ENCODE data around the gene NRCAM.
"Not testable (repeated sequence)": the region's sequence is repeated elsewhere in the genome, so short reads cannot be mapped to it uniquely, and the experiment has no call there.

The NRCAM gene

DNA sequence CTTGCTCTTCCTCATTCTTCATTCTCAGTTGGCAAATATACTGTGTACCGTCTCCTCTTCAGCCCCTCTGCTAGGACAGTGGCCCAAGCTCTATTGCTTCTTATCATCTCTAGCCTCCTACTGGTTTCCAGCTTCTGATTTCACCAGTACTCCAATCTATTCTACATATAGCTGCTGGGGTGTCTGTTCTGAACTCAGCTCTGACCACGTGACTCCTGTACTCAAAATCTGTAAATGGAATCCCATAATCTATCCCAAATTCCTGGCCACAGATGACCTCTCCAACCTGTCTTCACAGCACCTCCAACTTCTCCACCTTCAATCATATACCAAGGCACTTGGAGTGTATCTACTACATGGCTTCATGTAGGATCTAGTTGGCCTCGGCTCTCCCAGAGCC is 152.9 kb downstream of the NRCAM start:
- DNase-seq: no peak

DNA sequence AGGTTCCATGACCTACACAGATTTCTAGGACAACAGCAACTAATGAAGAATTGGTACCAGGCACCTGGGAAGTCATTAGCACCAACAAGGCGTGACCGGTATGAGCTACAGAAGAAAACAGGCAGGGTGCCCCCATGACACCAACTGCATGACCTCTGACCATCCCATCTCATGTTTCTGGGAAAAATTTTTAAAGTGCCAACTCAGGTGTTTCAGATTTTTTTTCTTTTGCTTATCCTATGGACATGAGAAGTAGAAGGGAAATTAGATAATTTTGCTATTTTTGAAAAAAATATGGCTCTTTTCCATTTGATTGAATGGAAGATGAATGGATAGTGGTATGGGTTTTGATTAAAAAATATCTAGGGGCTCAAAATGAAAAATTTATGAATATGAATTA is 154.8 kb downstream of the NRCAM start:
- DNase-seq: no peak

DNA sequence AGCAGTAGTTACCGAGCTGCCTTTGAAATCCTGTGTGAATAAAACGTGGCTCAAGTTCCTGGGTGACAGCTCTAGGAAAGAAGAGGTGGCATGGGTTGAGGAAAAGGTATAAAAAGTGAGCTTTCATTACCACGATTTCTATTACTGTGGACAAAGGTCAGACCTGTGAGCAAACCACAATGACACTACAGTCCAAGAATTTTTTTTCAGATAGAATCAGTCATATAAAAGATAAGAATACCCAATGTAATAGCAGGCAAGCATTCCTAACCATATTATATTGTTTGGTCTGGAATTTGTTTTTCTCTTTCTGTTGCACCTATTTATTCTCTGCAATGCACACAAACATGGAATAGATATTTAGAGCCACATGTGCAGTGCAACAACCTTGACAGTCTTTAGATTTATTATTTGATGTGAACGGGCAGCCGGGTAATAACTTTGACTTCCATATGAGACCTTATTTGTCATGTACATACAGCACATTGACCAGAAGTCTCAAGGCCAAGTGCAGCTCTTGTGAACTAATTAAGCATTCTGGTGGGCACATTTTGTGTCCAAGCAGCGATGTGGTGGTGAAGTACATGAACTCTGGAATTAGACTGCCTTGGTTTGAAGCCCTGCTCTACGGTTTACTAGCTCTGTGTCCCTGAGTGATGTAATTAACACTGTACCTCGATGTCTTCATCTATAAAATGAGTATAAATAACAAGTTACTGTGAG is 156.8 kb downstream of the NRCAM start:
- no peak for DNase-seq

DNA sequence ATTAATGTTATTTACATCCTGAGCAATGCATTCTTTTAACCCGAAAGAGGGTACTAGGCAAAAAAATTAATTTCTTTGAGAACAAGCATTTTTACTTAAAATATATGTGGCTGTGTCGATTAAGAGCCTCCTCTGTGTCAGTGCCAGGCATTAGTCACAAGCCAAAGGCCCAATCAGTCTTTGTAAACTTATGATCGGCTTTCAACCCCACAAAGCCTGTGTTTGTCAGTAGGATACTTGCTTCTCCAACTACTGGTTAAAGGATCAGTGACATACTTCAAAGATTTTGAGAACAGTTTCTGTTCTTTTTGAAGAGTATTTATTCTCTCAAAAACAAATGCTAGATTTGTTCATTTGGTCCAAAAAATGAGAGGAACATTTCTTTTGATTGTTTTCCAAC is 159.3 kb downstream of the NRCAM start:
- no peak for DNase-seq

DNA sequence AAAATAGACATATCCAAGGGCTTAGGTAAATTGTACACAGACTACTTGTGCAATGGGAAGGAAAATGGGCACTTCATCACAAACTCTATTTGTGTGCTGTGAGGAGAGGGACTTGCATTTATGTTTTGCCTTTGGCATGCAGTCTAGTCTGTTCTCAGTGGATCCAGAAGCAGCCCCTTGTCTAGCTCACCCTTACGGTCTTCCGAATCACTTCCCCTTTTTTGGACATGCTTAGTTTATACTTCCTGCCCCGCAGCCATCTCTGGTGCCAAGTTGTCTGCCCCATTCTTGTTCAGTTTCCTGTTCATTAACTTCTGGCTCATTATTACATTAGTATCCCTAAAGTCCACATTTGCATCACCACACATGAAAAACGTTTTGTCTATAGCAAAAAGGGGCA is 161.6 kb downstream of the NRCAM start:
- DNase-seq: no peak

DNA sequence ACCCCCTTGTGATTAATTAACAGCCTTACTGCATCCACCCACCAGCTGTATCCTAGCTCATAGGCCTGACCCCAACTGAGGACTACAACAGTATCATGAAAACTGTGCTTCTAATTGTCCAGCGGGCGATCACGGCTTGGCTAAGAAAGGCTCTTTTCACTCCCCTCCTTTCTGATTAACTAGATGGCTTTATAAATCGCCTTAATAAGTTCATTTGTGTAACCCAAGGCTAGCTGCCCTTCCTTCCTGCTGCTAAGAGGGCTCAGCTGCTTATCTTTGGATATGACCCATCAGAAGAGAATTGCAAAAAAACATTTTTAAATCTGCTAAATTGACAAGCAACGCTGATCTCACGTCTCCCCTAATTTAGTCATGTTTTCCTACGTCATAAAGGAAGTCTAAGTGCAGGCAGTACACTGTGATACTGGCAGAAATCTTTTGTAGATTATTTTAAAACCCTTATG is 163.1 kb downstream of the NRCAM start:
- no peak for DNase-seq

DNA sequence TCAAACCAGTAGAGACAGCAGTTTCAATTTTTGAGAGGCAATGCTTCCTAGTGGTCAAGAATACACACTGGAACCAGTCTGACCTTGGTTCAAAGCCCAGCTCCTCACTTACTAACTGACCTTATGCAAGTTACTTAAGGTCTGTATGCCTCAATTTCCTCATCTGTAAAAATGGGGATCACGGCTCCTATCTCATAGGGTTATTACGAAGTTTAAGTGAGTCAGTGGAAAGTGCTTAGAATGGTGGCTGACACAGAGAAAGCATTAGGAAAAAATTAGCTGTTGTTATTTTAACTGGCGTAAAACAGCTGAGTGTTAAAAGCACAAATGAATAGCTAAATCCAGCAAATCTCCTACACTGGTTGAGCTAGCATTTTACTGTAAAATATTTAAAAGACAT is 163.7 kb downstream of the NRCAM start:
- no peak for DNase-seq

DNA sequence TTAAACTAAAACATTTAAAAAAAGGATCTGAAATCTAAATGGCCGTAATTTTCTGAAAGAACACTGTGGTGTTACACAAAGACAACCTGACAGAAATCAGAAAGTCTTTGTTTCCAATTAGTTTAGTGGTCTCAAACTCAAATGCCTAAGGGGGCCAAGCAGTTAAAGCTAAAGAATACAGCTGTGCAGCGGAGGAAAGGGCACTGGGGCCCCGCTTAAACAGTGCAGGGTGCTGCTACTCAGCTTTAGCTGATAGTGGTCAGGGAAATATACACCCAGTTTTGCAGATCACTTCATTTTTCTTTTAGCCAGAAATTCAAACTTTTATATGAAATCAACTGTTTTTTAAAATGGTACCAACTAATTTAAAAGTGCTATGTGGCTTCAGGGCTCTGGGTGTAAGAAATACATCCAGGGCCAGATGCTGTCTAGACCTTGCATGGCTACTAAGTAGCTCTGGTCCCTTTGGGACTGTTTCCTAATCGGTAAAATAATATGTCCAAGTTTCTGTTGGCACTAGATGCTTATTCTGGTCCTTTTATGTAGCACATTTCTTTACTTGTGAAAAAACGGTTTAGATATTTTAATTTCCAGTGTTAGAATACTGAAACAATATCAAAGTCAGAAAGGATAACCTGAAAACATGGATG is 164.3 kb downstream of the NRCAM start:
- no peak for DNase-seq

DNA sequence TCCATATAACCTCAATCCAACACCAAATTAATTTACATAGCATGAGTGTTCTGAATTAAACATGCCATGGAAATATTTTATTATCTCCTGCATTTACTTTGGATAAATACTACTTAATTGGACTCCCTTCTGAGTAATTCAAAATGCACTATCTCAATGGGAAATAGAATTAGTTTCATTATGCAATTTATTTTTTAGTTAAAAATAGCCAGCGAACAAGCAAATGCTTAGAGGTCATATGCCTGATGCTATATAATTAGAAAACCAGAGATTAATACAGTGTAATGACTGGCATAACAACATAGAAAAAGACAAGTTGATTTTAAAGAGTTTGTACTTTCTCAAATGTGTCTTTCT is 165.1 kb downstream of the NRCAM start:
- no peak for DNase-seq

DNA sequence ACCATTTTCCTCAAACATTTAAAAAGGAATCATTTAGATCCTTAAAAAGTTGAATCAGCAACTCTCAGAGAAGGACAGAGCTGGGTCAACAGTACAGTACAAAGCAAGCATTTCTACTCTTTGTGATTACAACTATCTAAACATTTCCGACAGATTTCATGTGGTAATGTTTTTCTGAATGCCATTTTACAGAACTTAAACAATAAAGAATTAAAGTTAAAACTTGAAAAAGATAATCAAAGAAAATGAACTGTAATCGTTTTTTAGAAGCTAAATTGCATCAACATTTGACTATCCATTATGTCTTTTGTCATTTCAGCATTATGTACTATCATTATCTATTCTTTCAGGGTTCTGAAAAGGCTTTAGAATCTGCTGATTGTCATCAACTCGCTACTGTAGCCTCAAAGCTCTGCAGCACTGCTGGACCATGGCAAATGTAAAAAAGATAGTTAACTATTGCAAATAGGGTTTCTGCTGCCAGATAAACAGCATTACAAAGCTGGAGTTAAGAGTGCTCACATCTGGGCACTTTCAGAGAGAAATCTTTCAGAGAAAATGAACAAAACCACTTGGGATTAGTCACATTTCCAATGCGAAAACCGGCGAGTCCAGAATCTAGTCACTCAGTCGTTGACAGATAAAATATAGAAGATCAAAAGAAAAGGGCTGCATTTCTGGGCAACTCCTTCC is 165.6 kb downstream of the NRCAM start:
- no peak for DNase-seq

DNA sequence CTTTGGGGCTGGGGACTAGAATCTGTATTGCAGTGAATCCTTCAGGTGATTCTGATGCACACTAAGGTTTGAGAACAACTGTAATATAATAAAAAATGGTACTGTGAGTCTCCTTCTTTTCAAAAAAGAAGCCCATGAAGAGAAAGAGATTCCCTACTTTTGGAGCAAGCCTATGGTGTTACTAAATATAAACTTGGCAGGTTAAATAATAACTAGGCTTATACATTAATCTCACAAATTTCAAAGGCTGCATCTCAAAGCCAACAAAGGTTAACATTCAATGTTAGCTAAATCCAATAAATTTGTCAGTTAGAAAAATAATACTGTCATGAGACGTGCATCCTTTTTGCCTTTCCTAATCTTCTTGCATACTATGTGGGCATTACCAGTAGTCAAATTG is 166.4 kb downstream of the NRCAM start:
- no peak for DNase-seq

DNA sequence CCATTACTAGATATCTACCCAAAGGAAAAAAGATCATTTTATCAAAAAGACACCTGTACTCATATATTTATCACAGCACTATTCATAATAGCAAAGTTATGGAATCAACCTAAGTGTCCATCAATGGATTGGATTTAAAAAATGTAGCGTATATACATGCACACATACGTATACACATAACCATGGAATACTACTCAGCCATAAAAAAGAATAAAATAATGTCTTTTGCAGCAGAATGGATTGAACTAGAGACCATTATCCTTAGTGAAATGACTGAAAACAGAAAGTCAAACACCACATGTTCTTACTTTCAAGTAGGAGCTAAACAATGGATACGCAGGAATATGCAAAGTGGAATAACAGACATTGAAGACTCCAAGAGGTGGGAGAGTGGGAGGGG is 168.4 kb downstream of the NRCAM start:
- DNase-seq: no peak

DNA sequence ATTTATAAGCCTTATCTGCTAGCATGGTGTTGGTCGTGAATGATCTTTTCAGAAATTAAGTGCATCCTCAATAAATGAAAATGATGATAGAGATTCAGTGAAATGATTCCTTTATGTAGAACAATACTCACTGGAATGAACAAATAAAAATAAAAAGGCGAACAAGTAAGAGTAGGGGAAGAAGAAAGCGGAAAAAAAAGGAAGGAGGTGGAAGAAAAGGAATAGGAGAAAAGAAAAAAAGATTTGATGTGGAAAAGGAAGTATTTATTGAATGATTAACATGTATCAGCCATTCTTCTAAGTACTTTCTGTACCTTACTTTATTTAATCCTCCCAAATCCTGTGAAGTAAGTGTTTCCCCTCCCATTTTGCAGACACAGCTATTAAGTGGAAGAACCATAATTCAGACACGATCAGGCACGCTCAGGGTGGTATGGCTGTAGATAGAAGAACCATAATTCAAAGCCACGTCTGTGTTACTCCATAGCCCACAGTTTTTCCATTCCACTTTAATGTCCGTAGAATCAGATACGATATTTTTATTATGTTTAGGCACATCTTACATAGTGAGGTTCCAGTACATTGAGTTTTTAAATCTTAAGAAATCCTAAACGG is 169.8 kb downstream of the NRCAM start:
- no peak for DNase-seq

DNA sequence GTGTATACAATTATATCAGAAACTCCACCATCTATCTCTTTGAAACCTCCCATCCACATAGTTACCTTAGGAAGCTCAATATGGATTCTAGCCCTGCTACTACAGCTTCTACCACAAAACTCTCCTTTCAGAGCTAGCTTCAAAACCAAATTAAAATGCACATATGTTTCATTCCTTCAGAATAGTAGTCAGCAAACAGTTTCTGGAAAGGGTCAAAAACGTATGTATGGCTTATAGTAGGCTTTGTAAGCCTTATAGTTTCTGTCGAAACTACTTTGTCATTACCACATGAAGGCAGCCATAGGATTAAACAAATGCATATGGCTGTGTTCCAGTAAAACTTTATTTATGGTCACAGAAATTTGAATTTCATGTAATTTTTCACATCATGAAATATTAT is 170.5 kb downstream of the NRCAM start:
- no peak for DNase-seq

DNA sequence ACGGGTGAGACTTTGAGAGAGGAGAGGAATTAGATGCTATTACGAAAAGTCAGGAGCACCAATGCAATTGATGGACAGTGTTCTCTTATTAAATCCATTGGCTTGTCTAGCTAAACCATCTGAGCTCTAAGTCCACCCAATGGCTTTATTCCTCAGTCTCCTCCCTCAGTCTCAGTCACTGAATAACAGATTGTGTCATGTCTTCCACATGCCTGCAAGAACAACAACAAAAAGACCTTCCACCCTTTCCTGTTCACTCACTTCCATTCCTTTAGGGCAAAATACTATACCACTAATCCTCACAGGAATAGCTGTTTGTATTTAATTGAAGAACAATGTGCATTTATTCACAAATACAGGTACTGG is 171.2 kb downstream of the NRCAM start:
- no peak for DNase-seq

DNA sequence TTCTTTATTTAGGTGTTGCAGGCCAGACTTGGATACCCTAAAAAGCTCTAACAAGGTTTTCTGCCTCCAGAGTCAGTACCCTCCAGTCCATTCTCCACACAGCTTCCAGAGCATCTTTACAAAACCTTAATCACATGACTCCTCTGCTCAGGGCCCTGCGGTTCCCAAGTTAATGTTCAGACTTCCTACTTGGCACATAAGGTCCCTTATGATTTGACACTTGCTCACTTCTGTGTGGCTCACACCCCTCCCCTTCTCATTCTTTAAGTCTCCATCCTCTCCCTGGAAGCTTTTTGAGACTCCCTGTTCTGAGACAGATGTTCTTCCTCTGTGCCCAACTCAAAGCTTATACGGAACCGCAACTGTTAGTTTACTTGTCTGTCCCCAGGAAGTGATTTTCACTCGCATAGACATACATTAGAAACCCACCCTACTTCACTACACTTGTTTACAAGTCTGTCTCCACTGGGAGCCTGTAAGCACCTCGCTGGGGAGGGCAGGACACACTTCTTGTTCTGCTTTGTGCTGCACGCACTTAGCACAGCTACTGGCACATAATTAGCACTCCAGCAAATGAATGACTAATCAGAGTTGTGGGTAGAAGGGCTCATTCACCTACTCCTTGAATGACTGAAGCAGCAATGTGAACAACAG is 171.8 kb downstream of the NRCAM start:
- no peak for DNase-seq

DNA sequence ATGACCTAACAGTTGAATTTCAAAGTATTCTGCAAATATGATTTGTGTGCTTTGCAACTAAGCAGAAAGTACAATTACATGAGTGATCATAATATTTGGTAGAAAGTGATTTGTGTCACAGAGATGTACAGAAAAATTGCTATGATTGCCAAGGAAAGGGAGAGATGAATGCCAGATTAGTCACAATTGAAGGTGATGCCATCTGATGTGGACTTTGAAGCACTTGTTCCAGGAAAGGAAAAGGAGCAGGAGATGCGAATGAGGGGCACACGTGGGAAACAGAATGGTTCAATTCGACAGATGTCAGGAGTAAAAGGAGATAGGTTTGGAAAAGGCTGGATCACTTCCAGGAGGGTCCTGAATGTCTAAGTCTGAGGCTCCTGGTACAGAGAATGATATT is 173.0 kb downstream of the NRCAM start:
- DNase-seq: no peak

DNA sequence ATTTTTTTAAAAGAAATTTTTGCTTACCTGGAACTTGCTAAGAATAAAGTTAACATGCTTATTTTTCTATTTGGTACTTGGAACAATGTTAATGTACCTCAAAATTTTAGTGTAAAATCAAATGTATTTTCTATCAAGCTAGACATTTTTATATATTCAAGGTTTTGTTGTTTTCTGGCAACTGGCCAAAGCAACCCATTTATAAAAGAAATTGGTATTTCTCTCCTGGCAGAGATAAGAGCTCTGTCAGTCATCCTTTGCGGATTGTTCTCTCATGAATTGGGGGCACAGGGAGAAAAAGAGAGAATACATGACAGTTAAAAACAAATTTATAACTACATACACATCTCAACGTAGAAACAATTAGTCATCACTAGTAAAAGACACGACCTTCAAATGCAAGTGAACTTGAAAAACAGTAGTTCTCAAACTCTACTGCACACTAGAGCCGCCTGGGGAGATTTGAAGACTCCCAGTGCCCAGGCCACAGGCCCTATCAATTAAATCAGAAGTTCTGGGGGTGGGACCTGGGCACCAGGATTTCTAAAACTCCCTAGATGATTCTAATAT is 173.7 kb downstream of the NRCAM start:
- no peak for DNase-seq

DNA sequence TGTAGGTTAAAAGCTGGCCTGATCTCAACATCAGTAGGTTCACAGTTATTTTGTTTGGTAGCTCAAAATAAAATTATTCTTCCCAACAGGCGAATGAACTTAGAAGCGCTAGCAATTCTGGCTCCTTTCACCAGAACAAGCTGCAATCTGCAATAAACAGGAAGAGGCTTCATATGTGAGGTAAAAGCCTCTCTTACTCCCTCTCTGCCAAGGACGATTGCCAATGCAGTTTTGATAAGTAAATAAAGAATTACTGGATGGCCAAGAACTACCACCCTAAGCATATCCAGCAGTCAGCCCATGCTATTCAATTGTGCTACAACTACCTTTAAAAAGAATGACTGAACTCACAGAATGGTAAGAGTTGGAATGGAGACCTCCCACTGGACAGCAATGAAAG is 176.1 kb downstream of the NRCAM start:
- DNase-seq: no peak

DNA sequence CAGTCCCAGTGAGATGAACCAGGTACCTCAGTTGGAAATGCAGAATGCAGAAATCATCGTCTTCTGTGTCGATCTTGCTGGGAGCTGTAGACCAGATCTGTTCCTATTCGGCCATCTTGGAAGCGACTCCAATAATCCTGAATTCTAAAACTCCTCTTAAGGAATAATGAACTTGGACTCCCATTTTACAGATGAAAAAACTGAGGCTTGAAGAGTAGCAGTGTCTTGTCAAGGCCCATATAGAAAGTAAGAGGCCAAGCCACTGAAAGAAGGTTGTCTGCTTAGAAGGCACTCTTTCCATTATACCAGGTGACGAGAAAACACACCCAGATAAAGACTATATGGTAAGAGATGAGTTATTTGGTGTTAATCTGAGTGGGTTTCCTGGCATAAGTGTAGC is 177.5 kb downstream of the NRCAM start:
- DNase-seq: no peak

DNA sequence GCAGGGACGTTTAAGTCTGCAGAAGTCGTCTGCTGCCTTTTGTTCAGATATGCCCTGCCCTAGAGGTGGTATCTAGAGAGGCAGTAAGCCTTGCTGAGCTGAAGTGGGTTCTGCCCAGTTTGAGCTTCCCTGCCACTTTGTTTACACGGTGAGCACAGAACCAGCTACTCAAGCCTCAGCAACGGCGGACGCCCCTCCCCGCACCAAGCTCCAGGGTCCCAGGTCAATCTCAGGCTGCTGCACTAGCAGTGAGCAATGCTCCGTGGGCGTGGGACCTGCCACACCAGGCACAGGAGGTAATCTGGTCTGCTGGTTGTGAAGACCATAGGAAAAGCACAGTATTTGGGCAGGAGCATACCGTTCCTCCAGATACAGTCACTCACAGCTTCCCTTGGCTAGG is 178.0 kb downstream of the NRCAM start:
- no peak for DNase-seq

DNA sequence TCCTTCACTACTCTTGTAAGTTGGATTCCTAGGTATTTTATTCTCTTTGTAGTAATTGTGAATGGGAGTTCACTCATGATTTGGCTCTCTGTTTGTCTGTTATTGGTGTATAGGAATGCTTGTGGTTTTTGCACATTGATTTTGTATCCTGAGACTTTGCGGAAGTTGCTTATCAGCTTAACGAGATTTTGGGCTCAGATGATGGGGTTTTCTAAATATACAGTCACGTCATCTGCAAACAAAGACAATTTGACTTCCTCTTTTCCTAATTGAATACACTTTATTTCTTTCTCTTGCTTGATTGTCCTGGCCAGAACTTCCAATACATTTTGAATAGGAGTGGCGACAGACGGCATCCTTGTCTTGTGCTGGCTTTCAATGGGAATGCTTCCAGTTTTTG is 181.8 kb downstream of the NRCAM start:
- DNase-seq: not testable (repeated sequence)

DNA sequence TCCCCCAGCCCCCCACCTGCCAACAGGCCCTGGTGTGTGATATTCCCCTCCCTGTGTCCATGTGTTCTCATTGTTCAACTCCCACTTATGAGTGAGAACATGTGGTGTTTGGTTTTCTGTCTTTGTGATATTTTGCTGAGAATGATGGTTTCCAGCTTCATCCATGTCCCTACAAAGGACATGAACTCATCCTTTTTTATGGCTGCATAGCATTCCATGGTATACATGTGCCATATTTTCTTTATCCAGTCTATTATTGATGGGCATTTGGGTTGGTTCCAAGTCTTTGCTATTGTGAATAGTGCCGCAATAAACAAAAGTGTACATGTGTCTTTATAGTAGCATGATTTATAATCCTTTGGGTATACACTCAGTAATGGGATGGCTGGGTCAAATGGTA is 183.3 kb downstream of the NRCAM start:
- DNase-seq: not testable (repeated sequence)
